HepG2 (cell line): ENCODE data around the gene PTPRQ. TPM values are rescaled to one million over a fixed set of nuclear protein-coding genes. Genes with fewer than 3 reads are reported as not detected.

Source experiments
- ATAC-seq: fragments of 200-7000 bp; cut with Tn5 transposase; 3 replicates; pipeline ENCODE4 v1.9.1; 2020; ENCODE audit warnings: mild to moderate bottlenecking, moderate library complexity
- BruUV-seq: library from RNA; stranded (reverse); fragments of 400-500 nt; replicated peaks from 2 replicates; lab custom pipeline; 2021; lab: Mats Ljungman, UMichigan
- CTCF ChIA-PET: fragments of 300-600 bp; formaldehyde crosslinking; extraction: SDS; loops from one replicate; lab custom pipeline; 2021; ENCODE audit warnings: low total read pairs, inconsistent platforms, low intra/inter-chr PET ratio; lab: Yijun Ruan, JAX
- POLR2A ChIA-PET: fragments of 350-600 bp; sonication (Branson Sonifier 250); formaldehyde crosslinking; loops from one replicate; lab custom pipeline; 2020; ENCODE audit warnings: antibody characterized with exemption, inconsistent platforms; lab: Yijun Ruan, JAX
- DNase-seq: peaks from one replicate; pipeline ENCODE4 v3.0.0-alpha.2; 2015; ENCODE audit warnings: low spot score
- FAIRE-seq: peaks from 3 replicates; lab custom pipeline; 2011; peaks lifted over from hg19 to GRCh38; lab: Jason Lieb, UNC
- H2AFZ ChIP-seq: one replicate; pipeline ENCODE4 v1.6.1; 2011; ENCODE audit warnings: low read length, inconsistent platforms
- H3K27ac ChIP-seq: fragments of 300-600 bp; 3 replicates; pipeline ENCODE4 v1.8.0; 2011; ENCODE audit warnings: mixed run types, mild to moderate bottlenecking, mixed read lengths, low read length, inconsistent platforms; ENCODE audit not compliant: insufficient read depth; ENCODE audit errors: extremely low read length
- H3K27me3 ChIP-seq, 2 experiments: fragments of 200-600 bp in 1 of 2; 2 replicates in 1 of 2; 3 replicates in 1 of 2; pipeline versions ENCODE4 v1.6.0 to v1.8.0; 2011; ENCODE audit warnings: low read length in 2 of 2, mild to moderate bottlenecking in 2 of 2, moderate library complexity in 2 of 2, inconsistent platforms in 1 of 2; ENCODE audit not compliant: insufficient read depth in 2 of 2, control insufficient read depth in 1 of 2
- H3K36me3 ChIP-seq, 2 experiments: fragments of 200-600 bp in 1 of 2; replicated peaks in 1 of 2; 2 replicates in 1 of 2; 3 replicates in 1 of 2; pipeline versions ENCODE4 v1.5.1 to v1.8.0; 2011; ENCODE audit warnings: low read length in 2 of 2, inconsistent platforms in 1 of 2; ENCODE audit not compliant: insufficient read depth in 2 of 2, control insufficient read depth in 1 of 2
- H3K4me1 ChIP-seq: 2 replicates; pipeline ENCODE4 v1.5.1; 2012; ENCODE audit warnings: low read length, inconsistent platforms; ENCODE audit not compliant: insufficient read depth
- H3K4me2 ChIP-seq: 2 replicates; pipeline ENCODE4 v1.6.0; 2011; ENCODE audit warnings: low read depth, low read length, inconsistent platforms
- H3K4me3 ChIP-seq, 3 experiments: fragments of 200-600 bp in 1 of 3; sonication (generic), shearing (Covaris generic) in 1 of 3; replicated peaks in 1 of 3; 2 replicates each; pipeline ENCODE4 v1.5.1; 2011 to 2016; ENCODE audit warnings: low read length in 3 of 3, inconsistent platforms in 2 of 3, low read depth in 2 of 3, mild to moderate bottlenecking in 2 of 3, control low read depth in 1 of 3, mixed read lengths in 1 of 3; ENCODE audit not compliant: insufficient read depth in 1 of 3
- H3K79me2 ChIP-seq: one replicate; pipeline ENCODE4 v1.6.1; 2011; ENCODE audit warnings: low read length, inconsistent platforms; ENCODE audit not compliant: insufficient read depth
- H3K9ac ChIP-seq: 2 replicates; pipeline ENCODE4 v1.6.0; 2011; ENCODE audit warnings: mild to moderate bottlenecking, low read depth, low read length, inconsistent platforms; ENCODE audit not compliant: insufficient read depth
- H3K9me3 ChIP-seq: 2 replicates; pipeline ENCODE4 v1.5.1; 2012; ENCODE audit warnings: mild to moderate bottlenecking, low read length
- H4K20me1 ChIP-seq: 2 replicates; pipeline ENCODE4 v1.6.0; 2011; ENCODE audit warnings: inconsistent platforms, mild to moderate bottlenecking, low read length, moderate library complexity; ENCODE audit not compliant: insufficient read depth
- JUNB ChIP-seq: sonication (generic); formaldehyde crosslinking; IDR thresholded peaks from 2 replicates; pipeline ENCODE4 v1.8.0; 2022; ENCODE audit warnings: missing genetic modification reagents, mild to moderate bottlenecking, borderline replicate concordance
- SALL2 ChIP-seq: sonication (generic); formaldehyde crosslinking; IDR thresholded peaks from 2 replicates; pipeline ENCODE4 v1.8.1; 2023; ENCODE audit warnings: mild to moderate bottlenecking, missing genetic modification reagents, inconsistent platforms
- SRSF9 ChIP-seq: fragments of 200-400 bp; formaldehyde crosslinking; IDR thresholded peaks from 2 replicates; pipeline ENCODE4 v1.6.1; 2018; ENCODE audit warnings: borderline replicate concordance, mild to moderate bottlenecking, low read depth, low read length; ENCODE audit not compliant: insufficient read depth, poor library complexity, severe bottlenecking
- ZBTB7B ChIP-seq: sonication (generic); formaldehyde crosslinking; IDR thresholded peaks from 2 replicates; pipeline ENCODE4 v1.4.0; 2020; ENCODE audit warnings: missing genetic modification reagents
- ZNF121 ChIP-seq: sonication (generic); formaldehyde crosslinking; IDR thresholded peaks from 2 replicates; pipeline ENCODE4 v1.5.0; 2020; ENCODE audit warnings: mild to moderate bottlenecking, missing genetic modification reagents
- ZNF234 ChIP-seq: sonication (generic); formaldehyde crosslinking; conservative IDR thresholded peaks from 2 replicates; pipeline ENCODE4 v1.5.1; 2020; ENCODE audit warnings: mild to moderate bottlenecking, missing genetic modification reagents
- WGBS: methylation state at CpG from one replicate; pipeline ENCODE4 v1.1.6; 2017; ENCODE audit warnings: low lambda C conversion rate; 5-methylcytosine and 5-hydroxymethylcytosine counted together
- in situ Hi-C: cut with HindIII; loops from 2 replicates; pipeline ENCODE4 v1.10.0; 2017; ENCODE audit warnings: low pct_unique_long_range_greater_than_20kb; ENCODE audit not compliant: extremely low pct_ligation_motif_present
- intact Hi-C: fragments of 100-400 bp; cut with micrococcal nuclease; formaldehyde crosslinking; loops from one replicate; pipeline ENCODE4 v1.10.0; 2022; ENCODE audit not compliant: unreplicated experiment
- polyA plus RNA-seq, 8 experiments: library from polyadenylated mRNA; depleted of rRNA in 3 of 8; stranded (reverse) in 7 of 8; unstranded in 1 of 8; fragments of >200 nt; fragmentation: Illumina TruSeq in 4 of 8; extraction: Trizol in 4 of 8; gene quantifications; 2 replicates each; pipeline versions ENCODE4 v1.2.1 to v1.2.3, GENCODE V29; 2011 to 2016; ENCODE audit warnings: low read depth in 4 of 8, missing spikeins in 1 of 8, mixed read lengths in 1 of 8; ENCODE audit not compliant: insufficient read depth in 1 of 8
- total RNA-seq, 5 experiments: library from RNA; depleted of rRNA; stranded (reverse); fragments of >200 nt; fragmentation: Illumina TruSeq; extraction: Trizol; gene quantifications; 2 replicates each; pipeline ENCODE4 v1.2.3, GENCODE V29; 2016; ENCODE audit warnings: low read depth in 1 of 5
- TF ChIP-seq, protein P1 (sequence below): sonication (generic); formaldehyde crosslinking; conservative IDR thresholded peaks from 2 replicates; pipeline ENCODE4 v1.4.0; 2020; ENCODE audit warnings: missing genetic modification reagents
- TF ChIP-seq, protein P2 (sequence below): sonication (generic); formaldehyde crosslinking; IDR thresholded peaks from 2 replicates; pipeline ENCODE4 v1.4.0; 2020; ENCODE audit warnings: mild to moderate bottlenecking, missing genetic modification reagents
- TF ChIP-seq, protein P3 (sequence below): sonication (generic); formaldehyde crosslinking; IDR thresholded peaks from 2 replicates; pipeline ENCODE4 v1.5.1; 2020; ENCODE audit warnings: missing genetic modification reagents, mild to moderate bottlenecking, borderline replicate concordance

The PTPRQ gene
- total and polyA plus RNA-seq, 2 of the 13 experiments (the other 11 are each of a cell fraction or from before 2014, with no cell fraction given) = not detected

DNA sequence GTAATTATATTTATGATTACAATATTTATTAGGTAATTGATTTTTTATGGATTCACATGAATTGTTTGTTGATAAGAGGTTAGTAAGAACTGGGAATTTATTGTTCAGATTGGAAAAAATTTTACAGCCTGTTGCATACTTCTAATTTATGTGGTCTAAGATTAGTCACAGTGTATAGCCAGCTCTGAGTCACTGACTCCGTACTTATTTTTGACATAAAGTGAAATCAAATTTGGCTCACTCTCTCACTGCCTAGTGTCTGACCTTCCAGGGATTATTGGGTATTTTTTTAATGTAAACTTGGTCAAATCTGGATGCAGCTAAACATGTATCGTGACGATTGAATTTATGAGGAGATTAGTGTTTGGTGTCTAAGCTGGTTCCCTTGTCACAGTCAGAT lies 109.3 kb downstream of the PTPRQ start:
- H4K20me1 ChIP-seq = no peaks in the 10 kb centered on the region
- DNase-seq = no peak
- 6% methylated on average over 3 of the region's 3 CpGs for WGBS
- ChIA-PET POLR2A (no interaction called here), CTCF (no interaction called here)
- intact Hi-C loops = no loop called here
- in situ Hi-C loops = no loop called here
- H3K4me2 ChIP-seq = no peak overlapping the region
- no peaks in the 10 kb centered on the region for H3K9me3 ChIP-seq
- no peak overlapping the region for H2AFZ ChIP-seq
- no peak overlapping the region for H3K27ac ChIP-seq
- TF ChIP-seq ZBTB7B (CRISPR knock-in tag) (no peak), ZNF121 (no peak), ZNF234 (CRISPR knock-in tag) (no peak), SALL2 (CRISPR knock-in tag) (no peak), JUNB (CRISPR knock-in tag) (no peak), SRSF9 (no peak)
- TF ChIP-seq, protein P1, sequence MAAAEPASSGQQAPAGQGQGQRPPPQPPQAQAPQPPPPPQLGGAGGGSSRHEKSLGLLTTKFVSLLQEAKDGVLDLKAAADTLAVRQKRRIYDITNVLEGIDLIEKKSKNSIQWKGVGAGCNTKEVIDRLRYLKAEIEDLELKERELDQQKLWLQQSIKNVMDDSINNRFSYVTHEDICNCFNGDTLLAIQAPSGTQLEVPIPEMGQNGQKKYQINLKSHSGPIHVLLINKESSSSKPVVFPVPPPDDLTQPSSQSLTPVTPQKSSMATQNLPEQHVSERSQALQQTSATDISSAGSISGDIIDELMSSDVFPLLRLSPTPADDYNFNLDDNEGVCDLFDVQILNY (CRISPR knock-in tag) = no peak
- TF ChIP-seq, protein P2, sequence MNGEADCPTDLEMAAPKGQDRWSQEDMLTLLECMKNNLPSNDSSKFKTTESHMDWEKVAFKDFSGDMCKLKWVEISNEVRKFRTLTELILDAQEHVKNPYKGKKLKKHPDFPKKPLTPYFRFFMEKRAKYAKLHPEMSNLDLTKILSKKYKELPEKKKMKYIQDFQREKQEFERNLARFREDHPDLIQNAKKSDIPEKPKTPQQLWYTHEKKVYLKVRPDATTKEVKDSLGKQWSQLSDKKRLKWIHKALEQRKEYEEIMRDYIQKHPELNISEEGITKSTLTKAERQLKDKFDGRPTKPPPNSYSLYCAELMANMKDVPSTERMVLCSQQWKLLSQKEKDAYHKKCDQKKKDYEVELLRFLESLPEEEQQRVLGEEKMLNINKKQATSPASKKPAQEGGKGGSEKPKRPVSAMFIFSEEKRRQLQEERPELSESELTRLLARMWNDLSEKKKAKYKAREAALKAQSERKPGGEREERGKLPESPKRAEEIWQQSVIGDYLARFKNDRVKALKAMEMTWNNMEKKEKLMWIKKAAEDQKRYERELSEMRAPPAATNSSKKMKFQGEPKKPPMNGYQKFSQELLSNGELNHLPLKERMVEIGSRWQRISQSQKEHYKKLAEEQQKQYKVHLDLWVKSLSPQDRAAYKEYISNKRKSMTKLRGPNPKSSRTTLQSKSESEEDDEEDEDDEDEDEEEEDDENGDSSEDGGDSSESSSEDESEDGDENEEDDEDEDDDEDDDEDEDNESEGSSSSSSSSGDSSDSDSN = no peak
- TF ChIP-seq, protein P3, sequence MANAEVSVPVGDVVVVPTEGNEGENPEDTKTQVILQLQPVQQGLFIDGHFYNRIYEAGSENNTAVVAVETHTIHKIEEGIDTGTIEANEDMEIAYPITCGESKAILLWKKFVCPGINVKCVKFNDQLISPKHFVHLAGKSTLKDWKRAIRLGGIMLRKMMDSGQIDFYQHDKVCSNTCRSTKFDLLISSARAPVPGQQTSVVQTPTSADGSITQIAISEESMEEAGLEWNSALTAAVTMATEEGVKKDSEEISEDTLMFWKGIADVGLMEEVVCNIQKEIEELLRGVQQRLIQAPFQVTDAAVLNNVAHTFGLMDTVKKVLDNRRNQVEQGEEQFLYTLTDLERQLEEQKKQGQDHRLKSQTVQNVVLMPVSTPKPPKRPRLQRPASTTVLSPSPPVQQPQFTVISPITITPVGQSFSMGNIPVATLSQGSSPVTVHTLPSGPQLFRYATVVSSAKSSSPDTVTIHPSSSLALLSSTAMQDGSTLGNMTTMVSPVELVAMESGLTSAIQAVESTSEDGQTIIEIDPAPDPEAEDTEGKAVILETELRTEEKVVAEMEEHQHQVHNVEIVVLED = no peak
- no peaks in the 10 kb centered on the region for H3K4me1 ChIP-seq
- ATAC-seq = no peak
- FAIRE-seq = no peak
- H3K4me3 ChIP-seq = no peak overlapping the region
- H3K9ac ChIP-seq = no peak overlapping the region
- H3K36me3 ChIP-seq = no peaks in the 10 kb centered on the region
- no peaks in the 10 kb centered on the region for H3K27me3 ChIP-seq
- no peaks in the 10 kb centered on the region for H3K79me2 ChIP-seq
- BruUV-seq = no TSS peak
